Measurements from ENCODE around the gene PLEKHH3.

PLEKHH3 gene

GRCh38 chr17:42699415-42699740 is 22.6 kb upstream of the PLEKHH3 start:
- Histone ChIP-seq H3K27me3 (ENCODE audit: control insufficient read depth, insufficient read depth, low read length) (no peaks in the 10 kb centered on the region), H3K4me3 (ENCODE audit: low read depth, low read length) (no peak overlapping the region), H3K4me1 (ENCODE audit: control insufficient read depth, insufficient read depth, low read length) (peaks cover 5% of the 10 kb centered on the region; the same call in 1 of the 2 replicates), H3K27ac (ENCODE audit: low read depth, low read length) (no peak overlapping the region), H3K9me3 (ENCODE audit: control insufficient read depth, insufficient read depth, low read depth, low read length) (no peaks in the 10 kb centered on the region), H3K9ac (ENCODE audit: low read length) (no peak overlapping the region), H3K36me3 (ENCODE audit: control insufficient read depth, insufficient read depth, low read length) (peaks cover 59% of the 10 kb centered on the region)

- no peak overlapping the region for H3K27ac ChIP-seq (ENCODE audit: low read depth, low read length)
- peaks cover 55% of the 10 kb centered on the region for H3K36me3 ChIP-seq (ENCODE audit: control insufficient read depth, insufficient read depth, low read length)
Measured at GRCh38 chr17:42698736-42699414, 22.1 kb upstream of the PLEKHH3 start.

GRCh38 chr17:42697108-42697811 is 20.5 kb upstream of the PLEKHH3 start:
- H3K9ac ChIP-seq (ENCODE audit: low read length): no peak overlapping the region
- H3K27me3 ChIP-seq (ENCODE audit: control insufficient read depth, insufficient read depth, low read length): no peaks in the 10 kb centered on the region
- H3K36me3 ChIP-seq (ENCODE audit: control insufficient read depth, insufficient read depth, low read length): peaks cover 52% of the 10 kb centered on the region
- H3K27ac ChIP-seq (ENCODE audit: low read depth, low read length): no peak overlapping the region
- H3K4me3 ChIP-seq (ENCODE audit: low read depth, low read length): no peak overlapping the region
- H3K9me3 ChIP-seq (ENCODE audit: control insufficient read depth, insufficient read depth, low read depth, low read length): no peaks in the 10 kb centered on the region
- peaks cover 5% of the 10 kb centered on the region; the same call in 1 of the 2 replicates for H3K4me1 ChIP-seq (ENCODE audit: control insufficient read depth, insufficient read depth, low read length)

More at GRCh38 chr17:42698736-42699414, 22.1 kb upstream of the PLEKHH3 start:
- Histone ChIP-seq H3K9me3 (ENCODE audit: control insufficient read depth, insufficient read depth, low read depth, low read length) (no peaks in the 10 kb centered on the region), H3K27me3 (ENCODE audit: control insufficient read depth, insufficient read depth, low read length) (no peaks in the 10 kb centered on the region), H3K4me1 (ENCODE audit: control insufficient read depth, insufficient read depth, low read length) (peaks cover 5% of the 10 kb centered on the region; the same call in 1 of the 2 replicates), H3K4me3 (ENCODE audit: low read depth, low read length) (no peak overlapping the region), H3K9ac (ENCODE audit: low read length) (no peak overlapping the region)

GRCh38 chr17:42695500-42695899 is 18.7 kb upstream of the PLEKHH3 start:
- Histone ChIP-seq H3K27me3 (ENCODE audit: control insufficient read depth, insufficient read depth, low read length) (no peaks in the 10 kb centered on the region), H3K4me1 (ENCODE audit: control insufficient read depth, insufficient read depth, low read length) (peaks cover 5% of the 10 kb centered on the region; the same call in 1 of the 2 replicates), H3K9ac (ENCODE audit: low read length) (no peak overlapping the region), H3K36me3 (ENCODE audit: control insufficient read depth, insufficient read depth, low read length) (peaks cover 40% of the 10 kb centered on the region), H3K9me3 (ENCODE audit: control insufficient read depth, insufficient read depth, low read depth, low read length) (no peaks in the 10 kb centered on the region), H3K4me3 (ENCODE audit: low read depth, low read length) (no peak overlapping the region), H3K27ac (ENCODE audit: low read depth, low read length) (no peak overlapping the region)

GRCh38 chr17:42694524-42694923 is 17.7 kb upstream of the PLEKHH3 start:
- H3K9me3 ChIP-seq (ENCODE audit: control insufficient read depth, insufficient read depth, low read depth, low read length): no peaks in the 10 kb centered on the region
- H3K27ac ChIP-seq (ENCODE audit: low read depth, low read length): no peak overlapping the region
- peaks cover 35% of the 10 kb centered on the region for H3K36me3 ChIP-seq (ENCODE audit: control insufficient read depth, insufficient read depth, low read length)
- peaks cover 5% of the 10 kb centered on the region; the same call in 1 of the 2 replicates for H3K4me1 ChIP-seq (ENCODE audit: control insufficient read depth, insufficient read depth, low read length)
- H3K9ac ChIP-seq (ENCODE audit: low read length): no peak overlapping the region
- H3K27me3 ChIP-seq (ENCODE audit: control insufficient read depth, insufficient read depth, low read length): no peaks in the 10 kb centered on the region
- no peak overlapping the region for H3K4me3 ChIP-seq (ENCODE audit: low read depth, low read length)

GRCh38 chr17:42692489-42692888 is 15.7 kb upstream of the PLEKHH3 start:
- peaks cover 31% of the 10 kb centered on the region for H3K36me3 ChIP-seq (ENCODE audit: control insufficient read depth, insufficient read depth, low read length)
- no peak overlapping the region for H3K27ac ChIP-seq (ENCODE audit: low read depth, low read length)
- H3K4me3 ChIP-seq (ENCODE audit: low read depth, low read length): no peak overlapping the region
- H3K9ac ChIP-seq (ENCODE audit: low read length): no peak overlapping the region
- no peaks in the 10 kb centered on the region for H3K9me3 ChIP-seq (ENCODE audit: control insufficient read depth, insufficient read depth, low read depth, low read length)
- peaks cover 4% of the 10 kb centered on the region; the same call in 1 of the 2 replicates for H3K4me1 ChIP-seq (ENCODE audit: control insufficient read depth, insufficient read depth, low read length)
- no peaks in the 10 kb centered on the region for H3K27me3 ChIP-seq (ENCODE audit: control insufficient read depth, insufficient read depth, low read length)

- H3K9me3 ChIP-seq (ENCODE audit: control insufficient read depth, insufficient read depth, low read depth, low read length): no peaks in the 10 kb centered on the region
- no peaks in the 10 kb centered on the region for H3K27me3 ChIP-seq (ENCODE audit: control insufficient read depth, insufficient read depth, low read length)
- H3K4me1 ChIP-seq (ENCODE audit: control insufficient read depth, insufficient read depth, low read length): peaks cover 4% of the 10 kb centered on the region; the same call in 1 of the 2 replicates
- H3K27ac ChIP-seq (ENCODE audit: low read depth, low read length): no peak overlapping the region
- H3K9ac ChIP-seq (ENCODE audit: low read length): no peak overlapping the region
- H3K4me3 ChIP-seq (ENCODE audit: low read depth, low read length): no peak overlapping the region
- H3K36me3 ChIP-seq (ENCODE audit: control insufficient read depth, insufficient read depth, low read length): peaks cover 22% of the 10 kb centered on the region
Measured at GRCh38 chr17:42691021-42691545, 14.3 kb upstream of the PLEKHH3 start.

- Histone ChIP-seq H3K4me1 (ENCODE audit: control insufficient read depth, insufficient read depth, low read length) (peaks cover 4% of the 10 kb centered on the region; the same call in 1 of the 2 replicates), H3K27me3 (ENCODE audit: control insufficient read depth, insufficient read depth, low read length) (peaks cover 2% of the 10 kb centered on the region; the same call in 1 of the 2 replicates), H3K9me3 (ENCODE audit: control insufficient read depth, insufficient read depth, low read depth, low read length) (no peaks in the 10 kb centered on the region), H3K27ac (ENCODE audit: low read depth, low read length) (no peak overlapping the region), H3K36me3 (ENCODE audit: control insufficient read depth, insufficient read depth, low read length) (peaks cover 19% of the 10 kb centered on the region), H3K9ac (ENCODE audit: low read length) (no peak overlapping the region), H3K4me3 (ENCODE audit: low read depth, low read length) (no peak overlapping the region)
Measured at GRCh38 chr17:42690596-42690995, 13.8 kb upstream of the PLEKHH3 start.

GRCh38 chr17:42687707-42688320 is 11.0 kb upstream of the PLEKHH3 start:
- H3K9me3 ChIP-seq (ENCODE audit: control insufficient read depth, insufficient read depth, low read depth, low read length): no peaks in the 10 kb centered on the region
- peaks cover 16% of the 10 kb centered on the region for H3K36me3 ChIP-seq (ENCODE audit: control insufficient read depth, insufficient read depth, low read length)
- H3K27ac ChIP-seq (ENCODE audit: low read depth, low read length): no peak overlapping the region
- no peak overlapping the region for H3K4me3 ChIP-seq (ENCODE audit: low read depth, low read length)
- peaks cover 26% of the 10 kb centered on the region for H3K27me3 ChIP-seq (ENCODE audit: control insufficient read depth, insufficient read depth, low read length)
- H3K9ac ChIP-seq (ENCODE audit: low read length): no peak overlapping the region
- peaks cover 14% of the 10 kb centered on the region for H3K4me1 ChIP-seq (ENCODE audit: control insufficient read depth, insufficient read depth, low read length)

GRCh38 chr17:42686520-42687128 is 9.8 kb upstream of the PLEKHH3 start:
- no peak overlapping the region for H3K9ac ChIP-seq (ENCODE audit: low read length)
- peaks cover 15% of the 10 kb centered on the region for H3K4me1 ChIP-seq (ENCODE audit: control insufficient read depth, insufficient read depth, low read length)
- no peak overlapping the region for H3K27ac ChIP-seq (ENCODE audit: low read depth, low read length)
- H3K36me3 ChIP-seq (ENCODE audit: control insufficient read depth, insufficient read depth, low read length): 0 out of 2 replicates have a peak, but pooled peaks cover 7% of the 10 kb centered on the region
- no peak overlapping the region for H3K4me3 ChIP-seq (ENCODE audit: low read depth, low read length)
- peaks cover 31% of the 10 kb centered on the region for H3K27me3 ChIP-seq (ENCODE audit: control insufficient read depth, insufficient read depth, low read length)
- no peaks in the 10 kb centered on the region for H3K9me3 ChIP-seq (ENCODE audit: control insufficient read depth, insufficient read depth, low read depth, low read length)

Measured in HUES6 (cell line).